ENCODE measurements around the gene COL24A1. TPM values are rescaled to one million over a fixed set of nuclear protein-coding genes. Genes with fewer than 3 reads are reported as not detected.

COL24A1 gene
- total RNA-seq, 1 donor from 2014 or later, result 2.7 TPM

GRCh38 chr1:85938829-85939228 is 217.7 kb downstream of the COL24A1 start:
- no peaks in the 10 kb centered on the region for H3K36me3 Mint-ChIP-seq
- H3K4me3 Mint-ChIP-seq, result no peak overlapping the region
- peaks cover 9% of the 10 kb centered on the region for H3K4me1 Mint-ChIP-seq
- H3K27me3 Mint-ChIP-seq (ENCODE audit: low read depth), result peaks cover 8% of the 10 kb centered on the region
- H3K27ac Mint-ChIP-seq, result no peak overlapping the region
- H3K9me3 Mint-ChIP-seq, result no peaks in the 10 kb centered on the region
- DNase-seq (ENCODE audit: low spot score in 2 of 2, unreplicated experiment in 2 of 2), result no peak
- no peak for TF ChIP-seq CTCF (IDR thresholded peaks at IDR 0.05; ENCODE audit: unreplicated experiment)

GRCh38 chr1:85936470-85936869 is 220.1 kb downstream of the COL24A1 start:
- H3K9me3 Mint-ChIP-seq, result no peaks in the 10 kb centered on the region
- H3K27ac Mint-ChIP-seq, result no peak overlapping the region
- peaks cover 8% of the 10 kb centered on the region for H3K27me3 Mint-ChIP-seq (ENCODE audit: low read depth)
- DNase-seq (ENCODE audit: low spot score in 2 of 2, unreplicated experiment in 2 of 2), result no peak
- H3K4me1 Mint-ChIP-seq, result peaks cover 9% of the 10 kb centered on the region
- TF ChIP-seq CTCF (IDR thresholded peaks at IDR 0.05; ENCODE audit: unreplicated experiment), result no peak
- no peak overlapping the region for H3K4me3 Mint-ChIP-seq
- H3K36me3 Mint-ChIP-seq, result no peaks in the 10 kb centered on the region

- Mint-ChIP-seq H3K9me3 (no peaks in the 10 kb centered on the region), H3K4me1 (peaks cover 5% of the 10 kb centered on the region), H3K27ac (no peak overlapping the region), H3K36me3 (no peaks in the 10 kb centered on the region), H3K4me3 (no peak overlapping the region), H3K27me3 (ENCODE audit: low read depth) (peaks cover 6% of the 10 kb centered on the region)
- no peak for TF ChIP-seq CTCF (IDR thresholded peaks at IDR 0.05; ENCODE audit: unreplicated experiment)
- no peak for DNase-seq (ENCODE audit: low spot score in 2 of 2, unreplicated experiment in 2 of 2)
These were observed 220.5 kb downstream of the COL24A1 start for GRCh38 chr1:85936057-85936456.

- H3K36me3 Mint-ChIP-seq, result no peaks in the 10 kb centered on the region
- H3K27me3 Mint-ChIP-seq (ENCODE audit: low read depth), result peaks cover 6% of the 10 kb centered on the region
- H3K9me3 Mint-ChIP-seq, result no peaks in the 10 kb centered on the region
- H3K4me3 Mint-ChIP-seq, result no peak overlapping the region
- no peak for TF ChIP-seq CTCF (IDR thresholded peaks at IDR 0.05; ENCODE audit: unreplicated experiment)
- DNase-seq (ENCODE audit: low spot score in 2 of 2, unreplicated experiment in 2 of 2), result no peak
- no peaks in the 10 kb centered on the region for H3K4me1 Mint-ChIP-seq
- H3K27ac Mint-ChIP-seq, result no peak overlapping the region
These were observed 221.3 kb downstream of the COL24A1 start for GRCh38 chr1:85935234-85935633.

- Mint-ChIP-seq H3K9me3 (no peaks in the 10 kb centered on the region), H3K4me3 (no peak overlapping the region), H3K27ac (no peak overlapping the region), H3K27me3 (ENCODE audit: low read depth) (peaks cover 6% of the 10 kb centered on the region), H3K4me1 (no peaks in the 10 kb centered on the region), H3K36me3 (no peaks in the 10 kb centered on the region)
- DNase-seq (ENCODE audit: low spot score in 2 of 2, unreplicated experiment in 2 of 2), result no peak
- TF ChIP-seq CTCF (IDR thresholded peaks at IDR 0.05; ENCODE audit: unreplicated experiment), result no peak
These were observed 222.1 kb downstream of the COL24A1 start for GRCh38 chr1:85934516-85934915.

- no peak for TF ChIP-seq CTCF (IDR thresholded peaks at IDR 0.05; ENCODE audit: unreplicated experiment)
- Mint-ChIP-seq H3K36me3 (no peaks in the 10 kb centered on the region), H3K4me3 (no peak overlapping the region), H3K4me1 (no peaks in the 10 kb centered on the region), H3K27me3 (ENCODE audit: low read depth) (peaks cover 6% of the 10 kb centered on the region), H3K27ac (no peak overlapping the region), H3K9me3 (no peaks in the 10 kb centered on the region)
- no peak for DNase-seq (ENCODE audit: low spot score in 2 of 2, unreplicated experiment in 2 of 2)
These were observed 222.6 kb downstream of the COL24A1 start for GRCh38 chr1:85933961-85934360.

Measured in mesothelial cell of epicardium (in vitro differentiated cells).